GM23338 (cell line): ENCODE data around the gene LMNTD2.

Experiments used
- EZH2 ChIP-seq: fragments of 200-600 bp; sonication (generic); IDR thresholded peaks from one replicate; pipeline ENCODE4 v1.8.0; 2017; ENCODE audit warnings: antibody characterized with exemption, mild to moderate bottlenecking, low read depth; ENCODE audit not compliant: unreplicated experiment
- POLR2AphosphoS5 ChIP-seq: IDR thresholded peaks from 2 replicates; pipeline ENCODE4 v1.6.1; 2016; ENCODE audit warnings: antibody characterized with exemption, low read depth
- TF ChIP-seq, protein P1 (sequence below), 2 experiments: fragments of 200-600 bp in 1 of 2; sonication (generic) in 1 of 2; conservative IDR thresholded peaks; 2 replicates each; pipeline versions ENCODE4 v1.5.1 to v1.6.1; 2016 to 2017; ENCODE audit warnings: antibody characterized with exemption in 2 of 2, low read depth in 2 of 2, mild to moderate bottlenecking in 2 of 2, moderate library complexity in 1 of 2

- TF ChIP-seq, protein P1, sequence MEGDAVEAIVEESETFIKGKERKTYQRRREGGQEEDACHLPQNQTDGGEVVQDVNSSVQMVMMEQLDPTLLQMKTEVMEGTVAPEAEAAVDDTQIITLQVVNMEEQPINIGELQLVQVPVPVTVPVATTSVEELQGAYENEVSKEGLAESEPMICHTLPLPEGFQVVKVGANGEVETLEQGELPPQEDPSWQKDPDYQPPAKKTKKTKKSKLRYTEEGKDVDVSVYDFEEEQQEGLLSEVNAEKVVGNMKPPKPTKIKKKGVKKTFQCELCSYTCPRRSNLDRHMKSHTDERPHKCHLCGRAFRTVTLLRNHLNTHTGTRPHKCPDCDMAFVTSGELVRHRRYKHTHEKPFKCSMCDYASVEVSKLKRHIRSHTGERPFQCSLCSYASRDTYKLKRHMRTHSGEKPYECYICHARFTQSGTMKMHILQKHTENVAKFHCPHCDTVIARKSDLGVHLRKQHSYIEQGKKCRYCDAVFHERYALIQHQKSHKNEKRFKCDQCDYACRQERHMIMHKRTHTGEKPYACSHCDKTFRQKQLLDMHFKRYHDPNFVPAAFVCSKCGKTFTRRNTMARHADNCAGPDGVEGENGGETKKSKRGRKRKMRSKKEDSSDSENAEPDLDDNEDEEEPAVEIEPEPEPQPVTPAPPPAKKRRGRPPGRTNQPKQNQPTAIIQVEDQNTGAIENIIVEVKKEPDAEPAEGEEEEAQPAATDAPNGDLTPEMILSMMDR (conservative IDR thresholded peaks at IDR 0.05; ENCODE audit: low read depth in 2 of 2) = no peak
- no peak for TF ChIP-seq POLR2AphosphoS5
- no peak for TF ChIP-seq EZH2
Measured at GRCh38 chr11:563812-564578, 3.5 kb upstream of the LMNTD2 start.
